GM12865 (cell line): ENCODE data around the gene ADAMTSL1.

ENCODE experiments used
- DNase-seq: peaks from one replicate; pipeline ENCODE4 v3.0.0; 2010; ENCODE audit warnings: low read depth
- H3K4me3 ChIP-seq: 2 replicates; pipeline ENCODE4 v1.5.1; 2011; ENCODE audit warnings: mild to moderate bottlenecking, low read depth, low read length, control low read depth
- TF ChIP-seq, protein P1 (sequence below): IDR thresholded peaks from 2 replicates; pipeline ENCODE4 v1.5.1; 2011; ENCODE audit warnings: low read length, control low read depth, low read depth, inconsistent platforms; ENCODE audit not compliant: insufficient read depth; ENCODE audit errors: missing control alignments

ADAMTSL1 gene, protein sequence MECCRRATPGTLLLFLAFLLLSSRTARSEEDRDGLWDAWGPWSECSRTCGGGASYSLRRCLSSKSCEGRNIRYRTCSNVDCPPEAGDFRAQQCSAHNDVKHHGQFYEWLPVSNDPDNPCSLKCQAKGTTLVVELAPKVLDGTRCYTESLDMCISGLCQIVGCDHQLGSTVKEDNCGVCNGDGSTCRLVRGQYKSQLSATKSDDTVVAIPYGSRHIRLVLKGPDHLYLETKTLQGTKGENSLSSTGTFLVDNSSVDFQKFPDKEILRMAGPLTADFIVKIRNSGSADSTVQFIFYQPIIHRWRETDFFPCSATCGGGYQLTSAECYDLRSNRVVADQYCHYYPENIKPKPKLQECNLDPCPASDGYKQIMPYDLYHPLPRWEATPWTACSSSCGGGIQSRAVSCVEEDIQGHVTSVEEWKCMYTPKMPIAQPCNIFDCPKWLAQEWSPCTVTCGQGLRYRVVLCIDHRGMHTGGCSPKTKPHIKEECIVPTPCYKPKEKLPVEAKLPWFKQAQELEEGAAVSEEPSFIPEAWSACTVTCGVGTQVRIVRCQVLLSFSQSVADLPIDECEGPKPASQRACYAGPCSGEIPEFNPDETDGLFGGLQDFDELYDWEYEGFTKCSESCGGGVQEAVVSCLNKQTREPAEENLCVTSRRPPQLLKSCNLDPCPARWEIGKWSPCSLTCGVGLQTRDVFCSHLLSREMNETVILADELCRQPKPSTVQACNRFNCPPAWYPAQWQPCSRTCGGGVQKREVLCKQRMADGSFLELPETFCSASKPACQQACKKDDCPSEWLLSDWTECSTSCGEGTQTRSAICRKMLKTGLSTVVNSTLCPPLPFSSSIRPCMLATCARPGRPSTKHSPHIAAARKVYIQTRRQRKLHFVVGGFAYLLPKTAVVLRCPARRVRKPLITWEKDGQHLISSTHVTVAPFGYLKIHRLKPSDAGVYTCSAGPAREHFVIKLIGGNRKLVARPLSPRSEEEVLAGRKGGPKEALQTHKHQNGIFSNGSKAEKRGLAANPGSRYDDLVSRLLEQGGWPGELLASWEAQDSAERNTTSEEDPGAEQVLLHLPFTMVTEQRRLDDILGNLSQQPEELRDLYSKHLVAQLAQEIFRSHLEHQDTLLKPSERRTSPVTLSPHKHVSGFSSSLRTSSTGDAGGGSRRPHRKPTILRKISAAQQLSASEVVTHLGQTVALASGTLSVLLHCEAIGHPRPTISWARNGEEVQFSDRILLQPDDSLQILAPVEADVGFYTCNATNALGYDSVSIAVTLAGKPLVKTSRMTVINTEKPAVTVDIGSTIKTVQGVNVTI (N-terminal part only)

DNA sequence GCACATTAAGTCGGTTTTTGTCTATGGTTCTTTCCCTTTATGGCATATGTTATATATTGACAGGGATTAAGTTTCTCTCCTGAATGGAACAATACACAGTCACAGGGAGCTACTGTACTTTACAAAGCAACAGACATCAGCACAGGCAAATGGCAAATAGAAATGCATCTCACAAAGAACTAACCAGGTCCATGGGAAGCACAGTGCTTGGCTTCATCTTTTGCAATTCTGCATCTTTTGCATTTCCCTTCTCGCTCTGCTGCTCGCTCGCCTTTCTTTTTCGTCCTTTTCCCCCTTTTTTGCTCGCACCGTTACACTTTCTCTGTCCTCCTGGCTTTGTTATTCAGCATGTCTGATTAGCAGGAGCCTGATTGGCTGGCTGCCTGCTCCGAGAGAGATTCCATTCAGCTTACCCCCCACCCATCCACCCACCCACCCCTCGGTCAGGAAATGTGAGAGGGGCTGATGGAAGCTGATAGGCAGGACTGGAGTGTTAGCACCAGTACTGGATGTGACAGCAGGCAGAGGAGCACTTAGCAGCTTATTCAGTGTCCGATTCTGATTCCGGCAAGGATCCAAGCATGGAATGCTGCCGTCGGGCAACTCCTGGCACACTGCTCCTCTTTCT, at the start of gene ADAMTSL1:
TSS of gene ADAMTSL1 (plus strand) at position 502 of the 628 bp plus-strand sequence. CDS start at position 582, 80 bp downstream.
- no peak within 1 kb of the TSS for H3K4me3 ChIP-seq
- TF ChIP-seq, protein P1, sequence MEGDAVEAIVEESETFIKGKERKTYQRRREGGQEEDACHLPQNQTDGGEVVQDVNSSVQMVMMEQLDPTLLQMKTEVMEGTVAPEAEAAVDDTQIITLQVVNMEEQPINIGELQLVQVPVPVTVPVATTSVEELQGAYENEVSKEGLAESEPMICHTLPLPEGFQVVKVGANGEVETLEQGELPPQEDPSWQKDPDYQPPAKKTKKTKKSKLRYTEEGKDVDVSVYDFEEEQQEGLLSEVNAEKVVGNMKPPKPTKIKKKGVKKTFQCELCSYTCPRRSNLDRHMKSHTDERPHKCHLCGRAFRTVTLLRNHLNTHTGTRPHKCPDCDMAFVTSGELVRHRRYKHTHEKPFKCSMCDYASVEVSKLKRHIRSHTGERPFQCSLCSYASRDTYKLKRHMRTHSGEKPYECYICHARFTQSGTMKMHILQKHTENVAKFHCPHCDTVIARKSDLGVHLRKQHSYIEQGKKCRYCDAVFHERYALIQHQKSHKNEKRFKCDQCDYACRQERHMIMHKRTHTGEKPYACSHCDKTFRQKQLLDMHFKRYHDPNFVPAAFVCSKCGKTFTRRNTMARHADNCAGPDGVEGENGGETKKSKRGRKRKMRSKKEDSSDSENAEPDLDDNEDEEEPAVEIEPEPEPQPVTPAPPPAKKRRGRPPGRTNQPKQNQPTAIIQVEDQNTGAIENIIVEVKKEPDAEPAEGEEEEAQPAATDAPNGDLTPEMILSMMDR, result no peak
- no peak for DNase-seq

DNA sequence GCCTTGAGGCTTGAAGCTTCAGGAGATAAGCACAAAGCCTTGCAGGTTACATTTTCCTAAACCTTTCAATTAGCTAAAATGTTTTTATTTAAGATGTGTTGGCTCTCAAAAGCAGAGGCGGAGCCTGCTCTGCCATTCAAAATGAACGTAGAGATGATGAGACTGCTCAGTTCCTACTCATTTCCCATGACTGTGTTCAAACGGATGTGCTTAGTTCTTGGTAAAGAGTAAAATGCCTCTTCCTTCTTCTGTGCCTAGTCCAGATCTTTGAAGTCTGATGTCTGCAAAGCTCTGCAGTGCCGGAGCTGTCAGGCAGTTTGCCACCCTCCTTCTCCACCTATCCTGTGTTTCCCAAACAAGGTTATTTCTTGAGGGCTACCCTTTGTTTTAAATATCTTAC, 46.3 kb upstream of the ADAMTSL1 start:
- H3K4me3 ChIP-seq, result no peak overlapping the region
- DNase-seq, result no peak
- TF ChIP-seq, protein P1, result no peak

DNA sequence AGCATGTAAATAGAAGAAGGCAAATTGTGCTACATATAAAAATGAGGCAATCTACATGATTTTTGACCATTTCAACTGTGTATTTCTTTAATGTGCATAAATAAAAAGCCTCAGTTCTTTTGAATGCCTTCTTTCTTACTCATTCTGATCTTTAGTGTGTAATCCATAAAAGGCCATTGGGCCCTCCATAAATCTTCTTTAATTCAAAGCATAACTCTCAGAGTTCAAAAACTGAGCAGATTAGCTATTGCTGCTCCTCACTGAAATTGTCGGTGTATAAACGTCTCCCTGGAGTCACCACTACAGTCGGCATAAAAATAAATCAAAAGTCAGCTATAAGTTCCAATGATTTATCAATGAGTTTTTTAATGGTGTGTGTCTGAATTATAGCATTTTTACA, 45.3 kb upstream of the ADAMTSL1 start:
- no peak for DNase-seq
- no peak overlapping the region for H3K4me3 ChIP-seq
- TF ChIP-seq, protein P1, result no peak

DNA sequence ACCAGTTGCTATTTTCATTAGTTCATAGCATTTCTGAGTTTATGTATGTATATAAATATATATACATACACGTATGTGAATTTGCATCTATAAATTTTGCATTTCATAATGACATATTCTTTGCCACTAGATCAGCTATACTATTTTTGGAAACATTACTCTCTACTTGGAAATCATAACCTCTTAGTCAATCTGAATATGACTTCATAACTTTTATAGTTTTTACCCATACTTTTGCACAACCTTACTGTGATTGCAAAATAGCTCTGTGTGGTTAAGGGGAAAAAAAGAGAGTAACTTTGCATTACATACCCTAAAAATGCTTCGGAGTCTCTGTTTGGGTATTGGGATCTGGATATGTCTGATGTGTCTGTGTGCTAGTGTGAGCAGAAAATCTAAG, 44.9 kb upstream of the ADAMTSL1 start:
- no peak for DNase-seq

DNA sequence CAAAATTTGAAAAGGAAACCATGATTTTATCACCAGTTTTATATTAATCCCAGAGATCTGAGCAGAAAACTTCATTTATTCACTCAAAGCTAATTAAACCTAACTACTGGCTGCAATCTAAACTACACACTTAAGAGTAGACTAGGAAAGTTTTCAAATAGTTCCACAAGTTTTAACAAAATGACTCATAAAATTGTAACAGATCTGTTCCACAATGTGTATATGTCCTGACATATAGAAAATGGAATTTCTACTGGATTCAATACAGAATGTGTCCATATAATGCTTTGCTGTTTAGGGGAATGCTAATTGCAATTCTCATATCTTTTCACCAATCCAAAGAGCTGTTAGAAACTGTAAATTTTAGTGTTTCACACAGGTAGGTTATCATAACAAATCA, 40.3 kb upstream of the ADAMTSL1 start:
- TF ChIP-seq, protein P1, result no peak
- no peak overlapping the region for H3K4me3 ChIP-seq
- DNase-seq, result no peak

More for the DNA sequence above, 44.9 kb upstream of the ADAMTSL1 start:
- TF ChIP-seq, protein P1, result no peak
- no peak overlapping the region for H3K4me3 ChIP-seq
